Embryonic facial prominence (tissue), 1 donor: ENCODE measurements around the gene WEE2.

ENCODE experiments used
- DNase-seq: peaks from one replicate; pipeline ENCODE4 v3.0.0-alpha.2; 2016; ENCODE audit errors: extremely low spot score

The WEE2 gene

DNA sequence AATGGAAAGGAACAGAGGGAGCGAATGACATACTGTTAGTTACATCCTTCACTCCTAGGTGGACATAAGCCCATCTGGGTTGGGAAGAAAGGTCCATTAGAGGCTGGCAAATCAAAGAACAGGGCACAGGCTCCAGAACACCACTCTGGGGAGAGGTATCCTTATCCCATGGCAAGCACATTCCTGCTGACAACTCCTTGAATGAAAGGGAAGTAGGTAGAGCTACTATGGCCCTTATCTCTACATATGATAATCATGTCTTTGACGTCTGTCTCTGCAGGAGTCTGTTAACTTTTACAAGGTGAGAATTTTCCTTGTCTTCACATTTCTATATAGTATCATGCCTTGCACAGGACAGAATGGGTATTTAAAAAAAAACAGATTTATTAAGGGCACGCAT is 16.6 kb upstream of the WEE2 start:
- no peak for DNase-seq

DNA sequence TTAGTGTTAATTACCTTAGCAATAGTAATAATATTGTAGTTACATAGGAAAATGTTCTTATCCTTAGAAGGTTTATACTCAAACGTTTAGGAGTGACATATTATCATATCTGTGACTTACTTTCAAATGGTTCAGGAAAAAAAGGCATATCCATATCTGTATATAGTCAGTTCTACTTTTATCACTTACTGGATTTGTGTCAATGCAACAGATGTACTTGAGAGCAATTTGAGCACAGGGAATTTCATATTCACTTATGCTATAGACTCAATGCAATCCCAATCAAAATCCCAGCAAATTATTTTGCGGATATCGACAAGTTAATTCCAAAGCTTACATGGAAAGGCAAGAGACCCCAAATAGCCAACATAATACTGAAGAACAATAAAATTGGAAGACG is 16.2 kb upstream of the WEE2 start:
- DNase-seq, result no peak

DNA sequence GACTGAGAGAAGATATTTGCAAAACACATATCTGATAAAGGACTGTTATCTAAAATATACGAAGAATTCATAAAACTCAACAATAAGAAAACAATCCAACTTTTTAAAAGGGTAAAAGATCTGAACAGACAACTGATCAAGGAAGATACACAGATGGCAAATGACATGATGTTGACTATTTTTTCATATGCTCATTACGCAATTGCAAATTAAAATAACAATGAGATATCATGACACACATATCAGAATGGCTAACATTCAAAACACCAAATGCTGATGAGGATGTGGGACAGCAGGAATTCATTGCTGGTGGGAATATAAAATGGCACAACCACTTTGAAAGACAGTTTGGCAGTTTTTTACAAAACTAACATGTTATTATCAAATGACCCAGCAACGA is 15.1 kb upstream of the WEE2 start:
- no peak for DNase-seq

DNA sequence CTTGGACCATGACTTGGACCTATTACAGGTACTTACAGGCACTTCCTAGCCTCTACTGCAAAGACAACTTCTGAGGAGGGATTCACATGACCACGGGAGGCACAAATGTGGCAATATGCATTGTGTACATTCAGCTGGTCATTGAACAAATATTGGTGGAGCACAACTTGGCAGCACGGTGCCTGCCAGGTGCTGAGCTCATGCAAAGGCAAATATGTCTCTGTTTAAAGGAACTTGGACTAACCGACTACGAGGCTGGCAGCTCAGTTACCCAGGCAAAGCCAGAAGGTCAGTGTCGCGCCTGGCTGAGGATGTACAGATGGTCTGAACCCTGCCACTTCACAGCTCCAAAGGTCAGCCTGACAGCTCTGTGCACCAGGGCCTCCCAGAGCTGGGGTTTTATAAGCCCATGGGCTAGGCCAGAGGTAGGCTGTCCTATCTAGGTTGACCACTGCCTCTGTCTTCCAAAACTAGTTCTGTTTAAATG is 12.3 kb upstream of the WEE2 start:
- DNase-seq, result no peak

DNA sequence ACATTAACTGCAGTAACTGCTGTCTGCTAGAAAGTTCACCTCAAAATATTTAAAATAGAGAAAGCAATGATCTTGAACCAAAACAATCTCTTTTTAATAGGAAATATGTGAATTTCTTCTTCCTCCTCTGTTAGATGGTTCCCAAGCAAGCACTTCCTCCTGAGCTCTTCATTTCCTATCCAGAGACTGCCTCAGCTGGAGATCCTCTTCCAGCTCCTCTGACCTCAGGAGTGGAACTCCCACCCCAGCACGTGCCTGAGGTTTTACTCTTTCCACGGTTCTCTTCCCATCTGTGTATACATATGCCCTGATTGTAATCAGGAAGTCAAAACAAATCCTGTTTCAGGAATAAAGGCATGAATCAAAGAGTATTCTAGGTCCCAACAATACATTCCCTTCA is 11.8 kb upstream of the WEE2 start:
- no peak for DNase-seq

DNA sequence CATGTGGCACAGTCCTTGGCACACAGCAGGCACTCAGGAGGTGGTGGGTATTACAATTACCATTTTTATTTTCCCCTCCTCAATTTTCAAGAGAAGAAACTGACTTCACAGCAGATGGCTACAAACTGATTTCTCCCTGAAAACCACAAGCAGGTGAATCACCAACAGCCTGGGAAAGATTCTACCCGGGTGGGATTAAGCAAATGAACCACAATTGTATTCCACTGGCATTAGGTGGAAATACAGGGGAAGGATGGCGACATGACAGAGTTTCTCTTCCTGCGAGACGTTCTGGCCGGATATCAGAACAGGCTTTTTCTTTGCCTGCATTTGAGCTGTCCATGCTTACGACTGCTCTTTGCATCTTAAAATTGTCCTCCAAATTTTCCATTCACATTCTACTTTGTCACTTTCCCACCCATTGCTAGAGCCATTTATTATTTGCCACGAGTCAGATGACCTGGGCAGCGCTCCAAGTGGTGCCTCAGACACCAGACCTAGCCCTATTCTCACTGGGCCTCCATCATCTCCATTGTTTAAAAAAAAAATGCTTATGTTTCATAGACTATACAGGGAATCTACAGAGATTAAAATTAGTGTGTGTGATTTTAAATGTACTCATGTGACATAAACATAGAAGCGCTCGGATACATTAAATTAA is 10.8 kb upstream of the WEE2 start:
- no peak for DNase-seq

DNA sequence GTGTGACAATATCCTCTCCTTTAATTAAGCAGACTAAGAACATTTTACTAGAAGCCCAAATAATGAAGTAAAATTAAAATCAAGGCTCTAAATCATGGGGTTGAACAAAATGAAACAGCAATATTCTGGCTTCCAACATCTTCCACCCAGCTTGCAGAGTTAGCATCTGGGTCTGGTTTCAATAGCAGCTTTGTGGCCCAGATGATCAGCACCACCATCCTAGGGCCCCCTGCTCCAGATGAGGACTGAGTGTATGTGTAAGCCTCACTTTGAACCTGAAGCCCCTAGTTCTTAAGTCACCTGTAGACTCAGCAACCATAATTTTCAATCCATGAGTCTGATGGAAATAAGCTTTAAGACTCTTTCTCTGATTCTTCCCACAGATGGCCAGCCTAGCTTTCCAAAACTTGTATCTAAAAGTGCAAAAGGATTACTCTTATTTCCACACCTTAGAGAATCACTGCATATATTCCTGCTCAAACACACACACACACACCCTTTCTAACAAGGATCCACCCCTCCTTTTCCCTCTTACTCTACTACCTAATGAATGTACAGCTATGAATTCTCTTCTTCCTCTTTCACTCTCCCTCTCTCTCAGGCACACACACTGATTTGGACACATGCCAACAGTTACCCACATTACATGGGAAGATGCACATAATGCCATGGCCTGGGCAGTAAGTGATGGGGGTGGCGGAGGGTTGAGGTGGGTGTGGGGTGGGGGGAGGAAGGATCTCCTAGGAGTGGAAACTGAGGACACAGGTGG is 9.7 kb upstream of the WEE2 start:
- DNase-seq, result no peak

DNA sequence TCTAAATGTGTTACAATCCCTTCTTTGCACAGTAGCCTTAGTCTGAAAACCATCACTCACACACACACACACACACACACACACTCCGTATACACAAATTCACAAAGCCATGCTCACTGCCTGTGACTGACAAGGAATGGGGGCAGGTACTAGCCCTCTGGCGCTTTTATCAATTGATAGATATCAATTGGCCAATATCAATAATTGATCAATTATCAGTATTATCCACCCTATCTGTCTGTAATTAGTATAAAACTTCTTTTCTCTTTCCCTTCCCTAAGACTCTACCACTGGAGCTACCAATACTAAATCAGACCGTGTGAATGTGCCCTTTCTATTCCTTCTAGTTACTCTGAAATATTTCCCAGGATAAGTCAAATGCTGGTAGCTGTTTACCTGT is 8.3 kb upstream of the WEE2 start:
- no peak for DNase-seq

DNA sequence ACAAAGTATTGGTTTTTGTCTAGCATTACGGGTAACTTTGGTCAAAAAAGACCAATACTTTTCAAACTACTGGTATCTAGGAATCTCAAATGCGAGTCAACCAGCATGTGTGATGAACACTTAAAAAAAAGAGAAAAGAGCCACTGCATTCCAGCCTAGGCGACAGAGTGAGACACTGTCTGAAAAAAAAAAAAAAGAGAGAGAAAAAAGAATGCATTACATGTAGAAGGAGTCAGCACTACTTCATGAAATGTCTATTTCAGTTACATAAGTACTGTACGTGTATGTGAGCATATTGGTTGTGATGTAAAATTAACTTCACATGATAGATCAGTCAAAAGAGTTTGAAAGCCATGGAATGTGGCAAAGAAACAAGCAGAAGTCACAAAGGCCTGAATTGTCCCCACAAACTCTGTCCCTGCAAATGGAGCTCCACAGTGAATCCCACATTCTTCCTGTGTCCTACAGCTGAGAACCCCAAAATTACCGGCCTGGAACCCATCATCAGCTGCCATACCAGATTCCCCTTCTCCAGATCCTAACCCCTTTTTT is 7.8 kb upstream of the WEE2 start:
- DNase-seq, result no peak

DNA sequence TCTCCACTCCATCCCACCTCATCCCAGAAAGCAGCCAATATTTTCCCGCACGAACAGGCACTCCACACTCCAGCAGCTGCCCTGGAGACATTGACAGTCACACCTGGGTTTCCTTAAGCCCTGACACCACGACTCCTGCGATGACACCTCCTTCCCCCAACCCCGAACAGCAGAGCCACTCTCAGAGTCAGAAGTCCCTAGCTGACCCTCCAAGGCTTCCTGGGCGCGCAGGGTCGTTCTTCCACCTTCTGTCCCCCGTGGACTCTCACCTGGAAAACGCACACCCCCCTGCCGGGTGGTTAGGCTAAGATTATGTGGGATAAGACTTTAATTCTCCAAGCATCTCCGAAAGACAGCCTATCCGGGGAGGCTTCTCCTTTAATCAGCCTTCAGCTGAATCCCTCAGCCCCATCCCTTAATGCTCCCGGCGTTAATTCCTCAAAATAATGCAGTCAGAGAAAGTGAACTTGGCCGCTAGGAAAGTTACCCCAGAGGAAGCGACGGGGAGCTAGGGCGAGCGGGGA is 7.2 kb upstream of the WEE2 start:
- no peak for DNase-seq

DNA sequence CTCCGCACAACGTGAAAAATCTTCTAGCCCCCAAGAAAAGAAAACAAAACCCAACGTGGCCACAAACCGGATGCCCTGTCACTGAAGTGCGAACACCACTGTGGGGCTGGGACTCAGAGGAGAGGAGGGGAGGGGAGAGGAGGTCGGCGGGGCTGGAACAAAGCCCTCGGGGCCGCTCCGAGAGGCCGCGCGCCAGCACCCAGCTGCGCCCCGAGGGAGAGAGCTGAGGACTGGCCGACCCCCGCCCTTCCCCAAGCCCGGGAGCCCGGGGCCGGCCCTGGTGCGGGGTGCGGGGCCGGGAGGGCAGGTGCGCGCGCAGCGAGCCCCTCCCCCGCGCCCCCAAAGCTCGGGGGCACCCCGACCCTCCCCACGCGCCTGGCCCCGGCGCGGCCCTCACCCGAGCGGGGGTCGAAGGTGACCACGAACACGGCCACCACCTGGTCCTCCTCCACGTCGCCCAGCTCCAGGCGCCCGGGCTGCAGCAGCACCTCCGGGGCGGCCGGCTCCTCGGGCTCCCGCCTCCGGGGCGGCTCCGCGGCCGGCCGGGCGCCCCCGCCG is 6.6 kb upstream of the WEE2 start:
- no peak for DNase-seq

DNA sequence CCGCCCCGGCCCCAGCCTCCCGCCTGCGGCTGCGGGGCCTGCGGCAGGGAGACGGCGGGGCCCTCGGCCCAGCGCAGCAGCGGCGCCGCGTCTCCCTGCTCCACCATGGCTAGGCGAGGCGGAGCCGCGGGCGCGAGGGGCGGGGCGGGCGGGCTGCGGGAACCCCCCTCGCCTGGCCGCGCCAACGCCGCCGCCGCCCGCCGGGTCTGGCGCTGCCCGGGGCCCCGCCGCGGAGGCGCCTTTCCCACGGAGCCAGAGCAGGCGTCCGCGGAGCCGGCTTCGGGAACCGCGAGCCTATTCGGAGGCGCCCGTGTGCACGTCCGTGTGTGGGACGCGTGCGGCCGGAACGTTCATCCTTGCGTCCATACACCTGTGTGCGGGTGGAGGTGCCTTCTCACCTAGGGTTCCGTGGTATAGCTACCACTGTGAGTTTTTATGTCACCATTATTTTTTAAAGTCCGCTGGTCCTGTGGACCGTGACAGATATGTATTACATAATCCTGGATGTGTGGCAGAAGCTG is 6.0 kb upstream of the WEE2 start, which contains the start of gene DENND11:
DENND11 (minus strand) TSS at position 120 of the 521 bp plus-strand sequence; CDS start at position 107, 13 bp downstream.
- no peak for DNase-seq

DNA sequence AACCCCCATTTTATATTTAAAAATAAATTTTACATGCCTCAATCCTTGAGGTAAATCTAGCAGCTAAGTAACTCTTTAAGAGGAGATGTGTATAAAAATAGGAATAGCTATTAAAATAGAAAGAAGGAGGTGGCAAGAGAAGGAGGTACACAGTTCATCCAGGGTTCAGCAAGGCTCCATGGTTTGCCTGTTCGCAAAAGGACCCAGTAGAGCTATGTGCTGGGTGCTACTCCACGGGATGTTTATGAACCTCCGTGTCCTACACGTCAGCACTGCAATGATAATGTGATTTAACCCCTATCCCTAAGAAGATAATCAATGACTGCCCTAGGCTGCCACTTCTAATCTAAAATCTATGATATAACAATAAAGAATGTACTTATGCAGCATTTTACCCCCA is 5.3 kb upstream of the WEE2 start:
- DNase-seq, result no peak

DNA sequence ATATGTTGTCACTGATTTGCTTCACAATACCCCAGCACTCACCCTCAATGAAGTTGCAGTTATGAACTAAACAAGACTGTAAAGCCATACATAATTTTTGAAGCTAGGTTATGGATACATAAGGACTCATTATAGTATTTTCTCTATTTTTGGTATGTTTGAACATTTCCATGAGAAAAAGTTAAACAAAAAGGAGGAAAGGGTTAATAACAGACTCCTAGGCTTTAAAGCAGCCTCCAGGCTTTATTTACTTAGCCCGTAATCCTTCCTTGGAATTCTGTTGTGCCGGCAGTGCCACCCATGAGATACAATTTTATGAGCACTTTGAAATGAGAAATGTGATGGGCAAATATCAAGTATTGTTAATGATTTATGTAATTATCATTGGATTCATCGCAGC is 4.0 kb upstream of the WEE2 start:
- DNase-seq, result no peak

DNA sequence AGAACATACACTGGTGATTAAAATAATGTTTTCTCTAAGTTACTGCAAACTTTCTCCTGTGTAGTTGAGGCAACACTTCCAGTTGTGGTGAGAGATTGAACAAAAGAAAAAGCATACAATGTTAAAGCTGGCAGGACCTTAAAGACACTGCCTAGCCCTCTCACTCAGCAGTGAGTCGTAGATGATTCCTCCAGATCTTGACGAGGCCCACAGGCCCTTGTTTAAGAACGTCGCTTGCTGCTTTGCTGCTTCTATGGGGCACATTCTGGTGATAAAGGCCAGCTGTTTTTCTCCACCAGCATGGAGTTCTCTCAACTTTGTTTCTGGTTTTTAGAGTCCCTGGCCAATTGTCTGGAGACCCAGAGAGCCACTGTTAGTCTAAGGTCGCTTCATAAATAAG is 3.4 kb upstream of the WEE2 start:
- no peak for DNase-seq

DNA sequence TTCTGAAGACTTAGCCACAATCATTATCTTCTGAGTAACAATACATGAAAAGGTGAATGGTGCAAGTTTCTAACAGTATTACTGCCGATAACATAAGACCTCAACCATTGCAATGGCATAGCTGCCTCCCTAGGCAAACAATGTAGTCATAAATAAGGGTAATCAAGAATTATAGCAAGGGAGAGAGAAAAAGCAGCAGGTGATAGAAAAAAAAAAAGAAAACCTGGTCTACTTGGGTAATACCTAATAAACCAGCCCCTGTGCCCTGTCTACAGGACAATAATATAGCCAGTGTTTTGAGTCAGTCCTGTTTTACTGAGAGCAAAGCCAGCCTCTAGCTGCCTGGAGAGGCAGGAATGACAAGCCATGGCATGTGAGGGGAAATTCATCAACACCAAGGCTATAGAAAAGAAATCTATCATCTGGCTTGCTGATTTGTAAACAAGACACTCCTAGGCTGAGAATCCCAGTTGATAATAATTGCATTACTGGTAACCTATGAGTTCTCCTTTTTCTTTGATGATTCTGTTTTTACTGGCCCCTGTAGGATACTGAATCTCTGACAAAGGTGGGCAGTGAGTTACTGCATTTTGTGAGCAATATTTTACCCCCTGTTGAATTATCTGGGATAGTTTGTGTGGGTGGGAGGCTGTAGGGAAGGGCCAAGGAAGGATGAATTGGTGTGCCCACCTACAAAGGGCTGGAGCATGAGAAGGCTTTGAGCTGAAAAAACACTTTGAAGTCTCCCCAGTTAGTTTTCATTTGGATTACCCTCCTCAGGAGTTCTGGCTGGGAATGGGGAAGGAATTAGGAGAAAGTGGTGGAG is 1.7 kb upstream of the WEE2 start:
- DNase-seq, result no peak

DNA sequence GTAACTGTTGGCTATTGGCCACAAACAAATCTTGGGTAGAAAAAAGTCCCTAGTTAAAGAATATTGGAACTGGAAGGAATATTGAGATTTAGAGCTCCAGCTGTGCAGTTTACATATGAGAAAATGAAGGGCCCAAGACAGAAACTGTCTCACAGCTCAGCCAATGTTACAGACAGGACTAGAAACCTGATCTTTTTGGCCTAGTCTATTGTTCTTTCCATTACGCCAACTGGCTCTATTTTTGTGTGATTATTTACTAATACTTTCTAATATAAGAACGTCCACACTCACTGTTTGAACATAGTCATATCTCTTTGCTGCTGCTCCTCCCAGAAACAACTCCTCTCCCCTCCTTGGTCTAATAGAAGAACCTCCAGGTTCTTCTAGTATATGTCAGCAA is 1.2 kb downstream of the WEE2 start:
- DNase-seq, result no peak

DNA sequence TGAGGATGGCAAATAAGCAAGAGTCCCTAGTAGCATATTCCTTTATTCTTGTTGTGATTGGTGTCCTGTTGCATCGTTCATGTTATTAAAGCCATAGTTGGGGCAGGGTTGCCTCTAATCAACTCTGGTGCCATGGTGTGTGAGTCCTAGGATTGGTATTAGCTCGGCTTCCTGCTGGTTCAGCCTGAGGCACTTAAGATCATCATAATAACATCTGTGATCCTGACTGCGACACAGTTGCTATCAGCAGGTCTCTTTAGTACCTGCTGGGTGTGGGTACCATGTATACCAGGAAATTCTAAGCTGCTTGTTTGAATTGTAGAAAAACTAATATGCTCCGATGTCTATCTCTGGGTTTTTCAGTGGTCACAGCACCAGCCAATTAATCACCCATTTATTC is 1.6 kb downstream of the WEE2 start:
- DNase-seq, result no peak

DNA sequence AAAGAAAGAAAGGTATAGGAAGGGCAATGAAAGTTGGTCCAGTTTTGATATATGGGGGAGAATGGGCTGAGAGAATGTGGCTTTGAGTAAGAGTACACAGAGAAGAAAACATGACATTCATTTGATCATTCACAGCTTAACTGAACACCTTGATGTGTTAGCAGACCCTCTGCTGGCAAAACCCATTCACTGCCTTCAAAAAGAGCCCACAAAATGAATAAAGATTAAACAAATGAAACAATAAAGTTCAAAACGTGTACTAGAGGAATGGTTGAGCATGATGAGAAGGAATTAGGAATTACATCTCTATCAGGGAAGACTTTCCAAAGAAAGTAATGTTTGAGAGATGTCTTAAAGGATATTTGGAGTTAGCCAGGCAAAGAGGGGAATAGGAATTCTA is 2.1 kb downstream of the WEE2 start:
- DNase-seq, result no peak

DNA sequence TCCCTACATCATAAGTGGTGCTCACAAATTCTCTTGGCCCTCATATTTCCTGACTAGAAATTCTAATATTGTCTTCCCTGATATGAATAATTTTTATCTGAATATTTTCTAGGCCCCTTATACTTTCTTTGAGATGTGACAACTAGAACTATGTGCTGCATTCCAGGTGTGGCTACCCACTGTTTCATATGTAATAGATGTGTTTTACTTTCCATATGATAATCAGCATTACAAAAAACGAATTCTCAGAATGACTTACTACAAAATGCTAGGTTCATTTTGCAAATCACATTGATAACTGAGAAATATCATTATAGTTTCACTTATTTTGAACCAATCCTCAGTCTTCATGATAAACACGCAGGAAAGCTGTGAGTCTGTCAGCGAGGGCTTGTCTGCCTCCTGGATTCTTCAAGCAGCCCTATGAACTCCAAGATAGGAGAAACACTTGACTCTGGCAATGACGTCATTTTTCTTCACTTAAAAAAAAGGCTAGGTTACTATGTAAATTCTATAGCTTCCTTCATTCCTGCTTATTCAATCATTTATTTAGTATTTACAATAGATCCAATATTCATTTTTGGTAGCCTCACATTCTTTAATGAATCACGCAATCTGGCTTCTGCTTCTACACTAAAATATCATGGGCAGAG is 4.6 kb downstream of the WEE2 start:
- no peak for DNase-seq

DNA sequence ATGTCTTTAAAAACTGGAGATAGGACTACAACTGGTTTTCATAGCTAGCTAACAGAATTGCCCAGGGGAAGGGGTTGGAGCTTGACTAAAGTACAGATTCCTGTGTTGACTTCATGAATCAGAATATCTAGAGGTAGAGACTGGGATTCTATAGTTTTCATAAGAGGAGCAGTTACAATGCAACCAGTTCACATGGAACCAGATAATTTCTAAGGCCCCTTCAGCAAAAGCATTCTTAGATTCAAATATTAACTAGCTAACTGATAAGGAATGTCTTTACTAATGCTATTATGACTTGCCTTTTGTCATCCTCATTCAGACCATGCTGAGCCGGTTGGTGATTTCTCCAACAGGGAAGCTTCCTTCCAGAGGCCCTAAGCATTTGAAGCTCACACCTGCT is 5.7 kb downstream of the WEE2 start:
- no peak for DNase-seq
